Inflammatory macrophage treated with lipopolysaccharide for 4 hours (primary cell): Measurements from ENCODE around the gene YWHAB.

Source experiments
- DNase-seq: peaks from one replicate; pipeline ENCODE4 v3.0.0-alpha.2; 2020

Gene YWHAB

GRCh38 chr20:44916586-44916985, 31.1 kb downstream of the YWHAB start:
- no peak for DNase-seq

GRCh38 chr20:44917399-44917798, 31.9 kb downstream of the YWHAB start:
- DNase-seq = no peak

GRCh38 chr20:44918342-44918741, 32.8 kb downstream of the YWHAB start:
- DNase-seq = no peak

- no peak for DNase-seq
Observed at GRCh38 chr20:44918761-44919160, 33.3 kb downstream of the YWHAB start.

- DNase-seq = no peak
Observed at GRCh38 chr20:44921447-44921846, 35.9 kb downstream of the YWHAB start.

GRCh38 chr20:44924541-44924940, 39.0 kb downstream of the YWHAB start:
- no peak for DNase-seq

- no peak for DNase-seq
Observed at GRCh38 chr20:44928595-44928994, 43.1 kb downstream of the YWHAB start.

- no peak for DNase-seq
Observed at GRCh38 chr20:44930517-44931168, 45.1 kb downstream of the YWHAB start.

- no peak for DNase-seq
Observed at GRCh38 chr20:44931911-44932310, 46.4 kb downstream of the YWHAB start.

- no peak for DNase-seq
Observed at GRCh38 chr20:44932916-44933315, 47.4 kb downstream of the YWHAB start.

- no peak for DNase-seq
Observed at GRCh38 chr20:44936510-44936909, 51.0 kb downstream of the YWHAB start.

GRCh38 chr20:44938637-44939036, 53.1 kb downstream of the YWHAB start:
- no peak for DNase-seq

GRCh38 chr20:44941120-44941691, 55.7 kb downstream of the YWHAB start:
- no peak for DNase-seq

GRCh38 chr20:44942264-44942973, 56.9 kb downstream of the YWHAB start:
- DNase-seq = no peak

- no peak for DNase-seq
Observed at GRCh38 chr20:44943828-44944227, 58.3 kb downstream of the YWHAB start.

- DNase-seq = no peak
Observed at GRCh38 chr20:44945261-44945660, 59.8 kb downstream of the YWHAB start.

GRCh38 chr20:44946271-44946852, 60.9 kb downstream of the YWHAB start:
- peak; percentile 51 for DNase-seq

GRCh38 chr20:44948107-44948506, 62.6 kb downstream of the YWHAB start:
- DNase-seq = no peak

- no peak for DNase-seq
Observed at GRCh38 chr20:44948513-44948912, 63.0 kb downstream of the YWHAB start.

GRCh38 chr20:44950368-44950767, 64.9 kb downstream of the YWHAB start:
- DNase-seq = no peak

GRCh38 chr20:44952731-44953130, 67.2 kb downstream of the YWHAB start:
- no peak for DNase-seq

GRCh38 chr20:44954211-44954610, 68.7 kb downstream of the YWHAB start:
- no peak for DNase-seq

- DNase-seq = no peak
Observed at GRCh38 chr20:44955270-44955669, 69.8 kb downstream of the YWHAB start.

- no peak for DNase-seq
Observed at GRCh38 chr20:44956410-44956809, 70.9 kb downstream of the YWHAB start.
